SK-N-SH (cell line): ENCODE results near the gene CFI.

ENCODE experiments used
- CTCF ChIP-seq: fragments of 200-600 bp; sonication (generic); IDR thresholded peaks from 2 replicates; pipeline ENCODE4 v1.6.1; 2017; ENCODE audit warnings: antibody characterized with exemption, mild to moderate bottlenecking, moderate library complexity
- EP300 ChIP-seq, 2 experiments: IDR thresholded peaks; 2 replicates each; pipeline versions ENCODE4 v1.4.0 to v1.6.1; 2012; ENCODE audit warnings: borderline replicate concordance in 1 of 2, low read depth in 1 of 2, low read length in 1 of 2
- EZH2phosphoT487 ChIP-seq: fragments of 200-600 bp; sonication (generic); IDR thresholded peaks from 2 replicates; pipeline ENCODE4 v1.6.1; 2017; ENCODE audit warnings: low read depth, mixed run types, mild to moderate bottlenecking, antibody characterized with exemption, moderate library complexity, borderline replicate concordance
- POLR2AphosphoS5 ChIP-seq: IDR thresholded peaks from 2 replicates; pipeline ENCODE4 v1.6.1; 2012; ENCODE audit warnings: low read depth, low read length
- TCF12 ChIP-seq: IDR thresholded peaks from 2 replicates; pipeline ENCODE4 v1.4.0; 2012
- USF1 ChIP-seq: IDR thresholded peaks from 2 replicates; pipeline ENCODE4 v1.4.0; 2012; ENCODE audit warnings: low read depth, borderline replicate concordance

GRCh38 chr4:109708435-109708834, 93.4 kb downstream of the CFI start:
- TF ChIP-seq CTCF (no peak), TCF12 (no peak), EP300 (IDR thresholded peaks at IDR 0.05; ENCODE audit: borderline replicate concordance in 1 of 2, low read depth in 1 of 2, low read length in 1 of 2) (no peak), POLR2AphosphoS5 (no peak), EZH2phosphoT487 (no peak), USF1 (no peak)
